AG08396 (cell line): ENCODE results near the gene TCEA2.
"Not testable (repeated sequence)": the region's sequence is repeated elsewhere in the genome, so short reads cannot be mapped to it uniquely, and the experiment has no call there.

Experiments
- DNase-seq: peaks from one replicate; pipeline ENCODE4 v3.0.0; 2012; ENCODE audit warnings: low spot score, mixed read lengths

Gene TCEA2

GRCh38 chr20:64108731-64109681 is 46.0 kb downstream of the TCEA2 start:
- no peak for DNase-seq

GRCh38 chr20:64109831-64110391 is 46.9 kb downstream of the TCEA2 start:
- no peak for DNase-seq

- DNase-seq: no peak
Observed at GRCh38 chr20:64110411-64111068, 47.5 kb downstream of the TCEA2 start.

DNA sequence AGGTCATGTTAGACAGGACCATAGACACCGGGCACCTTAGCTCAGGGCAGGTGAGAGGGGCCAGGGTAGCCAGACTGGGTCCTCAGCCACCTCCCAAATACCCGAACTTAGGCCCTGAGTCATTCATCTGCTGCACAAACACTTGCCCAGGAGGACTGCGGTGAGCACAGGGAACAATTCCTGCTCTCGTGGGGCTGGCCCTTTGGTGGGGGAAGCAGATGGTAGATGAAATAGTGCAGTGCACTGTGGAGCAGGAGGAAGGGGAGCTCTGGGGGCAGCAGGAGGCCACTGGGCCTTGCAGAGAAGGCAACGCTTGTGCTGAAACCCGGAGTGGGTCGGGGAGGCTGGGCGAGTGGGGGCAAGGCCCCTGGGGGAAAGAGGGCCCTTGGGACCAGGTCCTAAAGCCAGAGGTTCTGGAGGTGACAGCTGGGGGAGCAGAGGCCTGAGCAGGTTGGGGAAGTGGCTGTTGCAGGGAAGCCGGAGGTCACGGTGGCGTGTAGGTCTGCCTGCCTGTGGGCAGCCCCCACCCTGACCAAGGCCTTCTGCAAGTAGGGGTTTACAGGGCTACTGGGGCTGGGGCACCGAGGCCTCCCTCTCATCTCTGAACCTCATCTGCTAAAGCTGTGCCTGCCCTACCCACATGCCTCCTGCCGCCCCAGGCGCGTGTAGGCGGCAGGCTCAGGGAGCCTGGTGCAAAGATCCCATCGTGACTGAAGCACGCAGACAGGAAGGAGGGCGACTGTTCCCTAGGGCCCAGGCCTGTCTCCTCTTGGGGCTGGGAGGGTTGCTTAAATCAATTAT is 49.0 kb downstream of the TCEA2 start:
- no peak for DNase-seq

- no peak for DNase-seq
Observed at GRCh38 chr20:64112691-64113443, 49.9 kb downstream of the TCEA2 start.

DNA sequence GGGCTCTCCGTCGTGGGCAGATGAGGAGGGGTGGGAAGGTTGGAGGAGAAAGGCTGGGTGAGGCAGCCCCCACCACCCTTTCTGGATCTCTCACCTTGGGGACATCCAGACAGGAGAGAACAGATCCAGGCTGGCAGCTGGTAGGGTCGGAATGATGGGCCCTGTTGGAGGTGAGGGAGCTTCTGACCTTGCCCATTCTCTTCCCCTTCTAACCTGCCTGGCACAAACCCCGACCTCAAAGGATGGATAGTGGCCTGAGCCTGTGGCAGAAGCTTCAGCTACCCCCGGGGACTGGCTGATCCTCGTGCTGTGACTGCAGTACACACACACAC is 50.4 kb downstream of the TCEA2 start:
- DNase-seq: no peak

GRCh38 chr20:64113796-64114355 is 50.9 kb downstream of the TCEA2 start:
- DNase-seq: no peak

DNA sequence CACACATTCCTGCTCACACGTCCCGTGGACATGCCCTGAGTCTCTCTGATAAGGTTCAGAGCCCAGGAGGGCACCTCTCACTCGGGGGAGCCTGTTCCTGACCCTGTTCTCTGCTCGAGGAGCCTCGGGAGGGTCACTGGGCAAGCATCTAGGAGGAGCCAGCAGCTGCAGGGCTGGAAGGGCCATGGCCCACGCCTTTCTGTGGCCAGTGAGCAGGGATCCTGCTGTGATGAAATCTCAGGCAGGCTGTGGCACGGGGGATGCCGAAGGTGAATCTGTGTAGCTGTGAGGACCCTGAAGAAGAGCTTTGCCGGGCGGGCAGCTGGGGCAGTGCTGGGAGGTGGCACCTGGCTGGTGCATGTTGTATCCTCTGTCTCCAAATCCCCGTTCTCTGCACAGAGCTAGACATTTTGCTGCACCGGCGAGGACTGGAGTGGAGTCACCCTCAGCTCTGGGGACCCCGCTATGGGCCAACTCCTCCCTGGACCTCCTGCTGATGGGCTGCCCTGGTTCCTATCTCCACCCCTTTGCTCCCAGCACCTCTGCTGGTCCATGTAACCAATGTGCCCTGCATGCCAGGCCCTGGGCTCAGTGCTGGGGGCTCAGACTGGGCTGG is 51.5 kb downstream of the TCEA2 start:
- no peak for DNase-seq

- no peak for DNase-seq
Observed at GRCh38 chr20:64115171-64115911, 52.3 kb downstream of the TCEA2 start.

GRCh38 chr20:64116016-64116415 is 53.0 kb downstream of the TCEA2 start:
- DNase-seq: no peak

DNA sequence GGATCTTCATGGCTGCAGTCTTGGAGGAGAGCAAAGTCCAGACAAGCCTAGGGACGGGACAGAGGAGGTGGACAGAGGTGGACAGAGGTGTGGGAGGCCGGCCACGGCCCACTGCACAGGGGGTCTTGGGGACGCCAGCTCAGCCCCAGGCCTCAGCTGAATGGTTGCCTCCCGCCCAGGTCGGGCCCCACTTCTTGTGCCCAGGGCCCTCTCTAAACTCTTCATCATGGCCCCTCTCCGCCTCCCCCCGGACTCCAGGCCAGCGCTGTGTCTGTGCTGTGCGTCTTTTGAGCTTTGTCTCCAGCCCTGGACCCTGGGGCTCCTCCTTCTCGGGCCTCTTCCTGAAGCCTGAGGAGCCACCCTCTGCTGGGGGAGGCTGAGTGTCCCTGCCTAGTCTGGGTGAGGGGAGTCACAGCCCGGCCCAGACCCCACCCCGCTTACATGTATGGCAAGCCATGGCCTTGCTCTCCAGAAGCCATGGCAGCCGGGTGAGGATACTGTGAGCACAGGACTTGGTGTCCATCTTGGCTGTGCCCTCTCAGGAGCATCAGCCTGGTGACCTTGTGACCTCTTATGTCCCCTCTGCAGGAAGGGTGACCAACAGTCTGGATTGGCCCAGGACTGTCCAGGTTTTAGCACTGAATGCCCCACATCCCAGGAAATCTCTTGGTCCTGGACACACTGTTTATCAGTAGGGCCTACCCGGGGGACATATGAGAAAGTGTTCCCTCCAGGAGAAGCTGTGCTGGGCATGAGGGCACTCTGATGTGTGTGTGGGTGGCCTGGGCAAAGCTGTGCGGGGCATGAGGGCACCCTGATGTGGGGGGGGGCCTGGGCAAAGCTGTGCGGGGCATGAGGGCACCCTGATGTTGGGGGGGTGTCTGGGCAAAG is 53.8 kb downstream of the TCEA2 start:
- DNase-seq: no peak

DNA sequence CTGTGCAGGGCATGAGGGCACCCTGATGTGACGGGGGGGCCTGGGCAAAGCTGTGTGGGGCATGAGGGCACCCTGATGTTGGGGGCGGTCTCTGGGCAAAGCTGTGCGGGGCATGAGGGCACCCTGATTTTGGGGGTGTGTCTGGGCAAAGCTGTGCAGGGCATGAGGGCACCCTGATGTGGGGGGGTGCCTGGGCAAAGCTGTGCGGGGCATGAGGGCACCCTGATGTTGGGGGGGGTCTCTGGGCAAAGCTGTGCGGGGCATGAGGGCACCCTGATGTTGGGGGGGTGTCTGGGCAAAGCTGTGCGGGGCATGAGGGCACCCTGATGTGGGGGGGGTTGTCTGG is 54.4 kb downstream of the TCEA2 start:
- DNase-seq: not testable (repeated sequence)

GRCh38 chr20:64119301-64119680 is 56.3 kb downstream of the TCEA2 start:
- DNase-seq: no peak

DNA sequence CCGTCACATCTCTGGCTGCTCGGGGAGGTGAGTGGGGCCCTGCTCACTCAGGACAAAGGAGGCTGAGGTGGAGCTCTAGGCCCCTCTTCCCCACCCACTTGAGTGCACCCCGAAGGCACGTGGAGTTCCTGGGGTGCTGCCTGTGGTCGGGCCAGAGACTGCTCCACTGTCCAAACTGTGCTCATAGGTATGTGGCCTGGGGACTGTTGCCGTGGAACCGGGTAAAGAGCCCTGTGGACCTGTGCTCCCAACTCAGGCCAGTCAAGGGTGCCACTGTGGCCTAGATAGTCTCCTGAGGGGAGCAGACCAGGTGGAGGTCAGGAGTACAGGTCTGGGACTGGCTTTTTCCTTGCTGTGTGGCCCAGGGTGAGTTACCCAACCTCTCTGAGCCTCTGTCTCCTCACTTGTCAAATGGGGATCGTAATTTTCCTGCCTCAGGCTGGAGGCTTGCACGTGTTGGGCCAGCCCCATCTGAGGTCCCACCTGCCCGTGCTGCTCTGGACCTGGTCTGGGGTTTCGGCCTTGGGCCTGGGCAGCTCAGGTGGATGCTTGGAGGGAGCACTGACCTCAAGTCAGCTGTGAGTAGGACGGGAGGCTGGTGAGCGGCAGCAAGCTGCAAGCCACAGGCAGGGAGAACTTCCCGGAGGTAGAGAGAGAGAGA is 56.8 kb downstream of the TCEA2 start:
- DNase-seq: no peak

- no peak for DNase-seq
Observed at GRCh38 chr20:64121586-64121985, 58.6 kb downstream of the TCEA2 start.
